ENCODE results near the gene TACC2. TPM values are rescaled to one million over a fixed set of nuclear protein-coding genes. Genes with fewer than 3 reads are reported as not detected.
"Not testable (repeated sequence)": the region's sequence is repeated elsewhere in the genome, so short reads cannot be mapped to it uniquely, and the experiment has no call there.

Gene TACC2
- total RNA-seq, 2 experiments from 2014 or later: not detected

DNA sequence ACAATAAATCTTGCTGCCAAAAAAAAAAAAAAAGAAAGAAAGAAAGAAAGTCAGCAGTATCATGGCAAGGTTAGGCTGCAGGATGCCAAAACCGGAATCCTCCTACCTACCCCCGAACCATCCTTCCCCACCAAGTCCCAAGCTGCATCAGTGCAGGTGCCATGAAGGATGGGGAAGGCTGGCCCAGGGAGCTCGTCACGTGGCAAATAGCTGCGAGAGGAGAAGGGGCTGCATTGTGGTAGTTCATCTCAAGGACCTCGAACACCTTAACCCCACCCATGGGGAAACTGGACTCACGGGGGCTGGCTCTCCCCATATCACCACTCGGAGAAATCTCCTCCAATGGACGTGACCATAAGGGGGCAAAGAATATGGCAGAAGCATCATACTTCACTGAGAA is 86.2 kb downstream of the TACC2 start:
- peaks cover 10% of the 10 kb centered on the region for H3K27me3 Mint-ChIP-seq
- ATAC-seq (ENCODE audit: poor library complexity) (no peak), DNase-seq (no peak)
- CTCF ChIA-PET: no interaction called here
- Histone ChIP-seq H3K27ac (ENCODE audit: low read depth in 1 of 2, low read length in 2 of 2) (no peak overlapping the region), H3K9me3 (ENCODE audit: control insufficient read depth in 1 of 2, insufficient read depth in 1 of 2, low read length in 2 of 2) (no peaks in the 10 kb centered on the region), H3K4me3 (ENCODE audit: low read length) (no peak overlapping the region), H3K27me3 (ENCODE audit: control insufficient read depth in 1 of 2, insufficient read depth in 2 of 2, low read length in 2 of 2) (peaks cover 0 to 4% of the 10 kb centered on the region in 2 experiments), H3K4me1 (ENCODE audit: insufficient read depth, low read length) (no peaks in the 10 kb centered on the region), H3K36me3 (ENCODE audit: insufficient read depth, low read length) (no peaks in the 10 kb centered on the region)
- no peak overlapping the region for H3K27ac Mint-ChIP-seq
- intact Hi-C loops (cut with DNase I, micrococcal nuclease): no loop called here
- no peak overlapping the region for H3K4me3 Mint-ChIP-seq
- H3K4me1 Mint-ChIP-seq (ENCODE audit: low read depth): no peaks in the 10 kb centered on the region
- H3K36me3 Mint-ChIP-seq (ENCODE audit: low read depth): no peaks in the 10 kb centered on the region
- H3K9me3 Mint-ChIP-seq: no peaks in the 10 kb centered on the region
- TF ChIP-seq, protein P1, sequence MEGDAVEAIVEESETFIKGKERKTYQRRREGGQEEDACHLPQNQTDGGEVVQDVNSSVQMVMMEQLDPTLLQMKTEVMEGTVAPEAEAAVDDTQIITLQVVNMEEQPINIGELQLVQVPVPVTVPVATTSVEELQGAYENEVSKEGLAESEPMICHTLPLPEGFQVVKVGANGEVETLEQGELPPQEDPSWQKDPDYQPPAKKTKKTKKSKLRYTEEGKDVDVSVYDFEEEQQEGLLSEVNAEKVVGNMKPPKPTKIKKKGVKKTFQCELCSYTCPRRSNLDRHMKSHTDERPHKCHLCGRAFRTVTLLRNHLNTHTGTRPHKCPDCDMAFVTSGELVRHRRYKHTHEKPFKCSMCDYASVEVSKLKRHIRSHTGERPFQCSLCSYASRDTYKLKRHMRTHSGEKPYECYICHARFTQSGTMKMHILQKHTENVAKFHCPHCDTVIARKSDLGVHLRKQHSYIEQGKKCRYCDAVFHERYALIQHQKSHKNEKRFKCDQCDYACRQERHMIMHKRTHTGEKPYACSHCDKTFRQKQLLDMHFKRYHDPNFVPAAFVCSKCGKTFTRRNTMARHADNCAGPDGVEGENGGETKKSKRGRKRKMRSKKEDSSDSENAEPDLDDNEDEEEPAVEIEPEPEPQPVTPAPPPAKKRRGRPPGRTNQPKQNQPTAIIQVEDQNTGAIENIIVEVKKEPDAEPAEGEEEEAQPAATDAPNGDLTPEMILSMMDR (IDR thresholded peaks at IDR 0.05): no peak
- POLR2A ChIA-PET: no interaction called here

DNA sequence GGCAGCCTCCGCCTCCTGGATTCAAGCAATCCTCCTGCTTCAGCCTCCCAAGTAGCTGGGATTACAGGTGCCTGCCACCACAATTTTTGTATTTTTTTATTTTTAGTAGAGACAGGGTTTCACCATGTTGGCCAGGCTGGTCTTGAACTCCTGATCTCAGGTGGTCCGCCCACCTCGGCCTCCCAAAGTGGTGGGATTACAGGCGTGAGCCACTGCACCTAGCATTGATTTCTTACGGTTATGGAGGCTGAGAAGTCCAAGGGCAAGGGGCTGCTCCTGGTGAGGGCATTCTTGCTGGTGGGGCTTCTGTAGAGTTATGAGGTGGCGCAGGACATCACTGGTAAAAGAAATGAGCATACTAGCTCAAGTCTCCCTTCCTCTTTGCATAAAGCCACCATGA is 86.9 kb downstream of the TACC2 start:
- H3K4me3 Mint-ChIP-seq; H3K36me3 ChIP-seq (ENCODE audit: insufficient read depth, low read length); H3K4me1 Mint-ChIP-seq (ENCODE audit: low read depth); CTCF ChIA-PET; intact Hi-C loops (cut with DNase I, micrococcal nuclease); ATAC-seq (ENCODE audit: poor library complexity); H3K36me3 Mint-ChIP-seq (ENCODE audit: low read depth); H3K27me3 ChIP-seq (ENCODE audit: control insufficient read depth in 1 of 2, insufficient read depth in 2 of 2, low read length in 2 of 2); H3K9me3 Mint-ChIP-seq; H3K4me1 ChIP-seq (ENCODE audit: insufficient read depth, low read length); H3K4me3 ChIP-seq (ENCODE audit: low read length); H3K27ac ChIP-seq (ENCODE audit: low read depth in 1 of 2, low read length in 2 of 2); H3K9me3 ChIP-seq (ENCODE audit: control insufficient read depth in 1 of 2, insufficient read depth in 1 of 2, low read length in 2 of 2); DNase-seq; POLR2A ChIA-PET; H3K27ac Mint-ChIP-seq: not testable (repeated sequence)
- peaks cover 10% of the 10 kb centered on the region for H3K27me3 Mint-ChIP-seq

DNA sequence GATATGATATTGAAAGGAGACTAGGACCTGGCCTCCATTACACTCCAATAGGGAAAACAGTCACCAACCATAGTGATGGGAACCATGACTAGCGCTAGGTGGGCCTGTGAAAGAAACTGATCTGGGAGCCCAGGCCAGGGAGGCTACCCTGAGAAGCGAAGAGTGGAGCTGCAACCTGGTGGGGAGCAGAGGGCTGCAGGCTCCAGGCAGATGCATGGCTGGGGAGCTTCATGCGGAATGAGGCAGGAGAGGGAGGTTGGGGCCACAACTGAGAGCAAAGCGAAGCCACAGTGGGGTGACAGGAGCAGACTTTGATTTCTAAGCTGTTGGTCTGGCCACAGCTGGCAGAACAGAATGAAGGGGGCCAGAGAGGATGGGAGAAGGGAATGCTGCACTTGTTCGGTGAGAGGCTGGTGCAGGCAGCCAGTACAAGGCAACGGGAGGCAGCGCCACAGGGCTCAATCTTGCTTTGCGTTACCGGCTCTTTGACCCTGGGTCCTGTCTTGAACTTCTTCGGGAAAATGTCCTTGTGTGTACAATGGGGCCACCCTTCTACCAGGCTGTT is 88.4 kb downstream of the TACC2 start:
- no peaks in the 10 kb centered on the region for H3K4me1 ChIP-seq (ENCODE audit: insufficient read depth, low read length)
- H3K27ac ChIP-seq (ENCODE audit: low read depth in 1 of 2, low read length in 2 of 2): no peak overlapping the region
- TF ChIP-seq, protein P1 (IDR thresholded peaks at IDR 0.05): no peak
- Mint-ChIP-seq H3K27me3 (peaks cover 6% of the 10 kb centered on the region), H3K36me3 (ENCODE audit: low read depth) (no peaks in the 10 kb centered on the region), H3K4me1 (ENCODE audit: low read depth) (no peaks in the 10 kb centered on the region), H3K9me3 (no peaks in the 10 kb centered on the region), H3K27ac (no peak overlapping the region), H3K4me3 (no peak overlapping the region)
- H3K9me3 ChIP-seq (ENCODE audit: control insufficient read depth in 1 of 2, insufficient read depth in 1 of 2, low read length in 2 of 2): no peaks in the 10 kb centered on the region
- ChIA-PET CTCF (no interaction called here), POLR2A (no interaction called here)
- H3K4me3 ChIP-seq (ENCODE audit: low read length): no peak overlapping the region
- no peaks in the 10 kb centered on the region for H3K27me3 ChIP-seq (ENCODE audit: control insufficient read depth in 1 of 2, insufficient read depth in 2 of 2, low read length in 2 of 2)
- no peaks in the 10 kb centered on the region for H3K36me3 ChIP-seq (ENCODE audit: insufficient read depth, low read length)
- no peak for DNase-seq
- intact Hi-C loops (cut with DNase I, micrococcal nuclease): no loop called here
- ATAC-seq (ENCODE audit: poor library complexity): no peak

DNA sequence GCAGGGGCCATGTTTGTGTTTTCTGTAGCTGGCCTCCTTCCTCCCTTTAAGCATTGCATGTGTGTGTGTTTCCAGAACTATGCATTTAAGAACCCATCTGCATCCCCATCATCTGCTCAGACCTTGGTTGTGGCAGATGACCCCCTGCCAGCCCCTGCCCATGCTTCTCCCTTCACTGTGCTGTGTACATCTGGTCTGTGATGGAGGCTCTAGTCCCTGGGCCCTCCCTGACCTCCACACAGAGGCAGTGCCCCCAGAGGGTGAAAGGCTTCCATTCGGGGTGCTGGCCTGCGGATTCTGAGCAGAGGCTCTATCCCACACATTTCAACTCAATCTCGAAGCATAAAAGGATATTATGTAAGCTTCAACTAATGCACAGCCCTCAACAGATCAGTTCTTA is 89.4 kb downstream of the TACC2 start:
- H3K36me3 ChIP-seq (ENCODE audit: insufficient read depth, low read length): no peaks in the 10 kb centered on the region
- DNase-seq (no peak), ATAC-seq (ENCODE audit: poor library complexity) (no peak)
- POLR2A ChIA-PET: no interaction called here
- no peaks in the 10 kb centered on the region for H3K9me3 Mint-ChIP-seq
- H3K27me3 ChIP-seq (ENCODE audit: control insufficient read depth in 1 of 2, insufficient read depth in 2 of 2, low read length in 2 of 2): no peaks in the 10 kb centered on the region
- CTCF ChIA-PET: no interaction called here
- H3K4me1 ChIP-seq (ENCODE audit: insufficient read depth, low read length): no peaks in the 10 kb centered on the region
- H3K4me1 Mint-ChIP-seq (ENCODE audit: low read depth): no peaks in the 10 kb centered on the region
- no peak overlapping the region for H3K27ac ChIP-seq (ENCODE audit: low read depth in 1 of 2, low read length in 2 of 2)
- H3K36me3 Mint-ChIP-seq (ENCODE audit: low read depth): no peaks in the 10 kb centered on the region
- intact Hi-C loops (cut with DNase I, micrococcal nuclease): no loop called here
- no peak overlapping the region for H3K4me3 ChIP-seq (ENCODE audit: low read length)
- no peak overlapping the region for H3K27ac Mint-ChIP-seq
- no peak overlapping the region for H3K4me3 Mint-ChIP-seq
- no peaks in the 10 kb centered on the region for H3K9me3 ChIP-seq (ENCODE audit: control insufficient read depth in 1 of 2, insufficient read depth in 1 of 2, low read length in 2 of 2)
- TF ChIP-seq, protein P1 (IDR thresholded peaks at IDR 0.05): no peak
- H3K27me3 Mint-ChIP-seq: no peaks in the 10 kb centered on the region
